Activated CD8-positive, alpha-beta memory T cell treated with anti-CD3 and anti-CD28 coated beads for 48 hours (primary cell): ENCODE measurements around the gene RPP25L.

Experiments used
- DNase-seq, 3 experiments: peaks; one replicate each; pipeline ENCODE4 v3.0.0-alpha.2; 2020; ENCODE audit warnings: low read depth in 2 of 3, low spot score in 2 of 3

Gene RPP25L

GRCh38 chr9:34588671-34589635 lies 22.9 kb downstream of the RPP25L start:
- DNase-seq, result no peak

- no peak for DNase-seq
Measured at GRCh38 chr9:34587271-34587670, 24.6 kb downstream of the RPP25L start.

- no peak for DNase-seq
Measured at GRCh38 chr9:34585946-34586669, 25.8 kb downstream of the RPP25L start.

GRCh38 chr9:34584970-34585369 lies 26.9 kb downstream of the RPP25L start:
- DNase-seq, result no peak

- no peak for DNase-seq
Measured at GRCh38 chr9:34582787-34583186, 29.1 kb downstream of the RPP25L start.

- no peak for DNase-seq
Measured at GRCh38 chr9:34581318-34581717, 30.6 kb downstream of the RPP25L start.

- no peak for DNase-seq
Measured at GRCh38 chr9:34580358-34580757, 31.5 kb downstream of the RPP25L start.

GRCh38 chr9:34579808-34580163 lies 32.1 kb downstream of the RPP25L start:
- no peak for DNase-seq

GRCh38 chr9:34579104-34579807 lies 32.6 kb downstream of the RPP25L start:
- DNase-seq, result no peak

- DNase-seq, result no peak
Measured at GRCh38 chr9:34578241-34579103, 33.4 kb downstream of the RPP25L start.

GRCh38 chr9:34577400-34578240 lies 34.3 kb downstream of the RPP25L start:
- DNase-seq, result no peak

- no peak for DNase-seq
Measured at GRCh38 chr9:34576597-34577399, 35.1 kb downstream of the RPP25L start.

GRCh38 chr9:34575862-34576596 lies 35.9 kb downstream of the RPP25L start:
- no peak for DNase-seq

- no peak for DNase-seq
Measured at GRCh38 chr9:34575241-34575640, 36.7 kb downstream of the RPP25L start.

GRCh38 chr9:34574571-34574970 lies 37.3 kb downstream of the RPP25L start:
- DNase-seq, result no peak

GRCh38 chr9:34573599-34574325 lies 38.1 kb downstream of the RPP25L start:
- no peak for DNase-seq

GRCh38 chr9:34572628-34573027 lies 39.3 kb downstream of the RPP25L start:
- no peak for DNase-seq

- DNase-seq, result no peak
Measured at GRCh38 chr9:34572092-34572491, 39.8 kb downstream of the RPP25L start.
